Ectodermal cell (in vitro differentiated cells): ENCODE data around the gene KIAA1210.
"Not testable (repeated sequence)": the region's sequence is repeated elsewhere in the genome, so short reads cannot be mapped to it uniquely, and the experiment has no call there.

Experiments
- H3K27ac ChIP-seq: 2 replicates; pipeline ENCODE4 v1.7.0; 2013; ENCODE audit warnings: mild to moderate bottlenecking, low read depth, low read length; ENCODE audit not compliant: insufficient read depth, poor library complexity, severe bottlenecking
- H3K27me3 ChIP-seq: 2 replicates; pipeline ENCODE4 v1.7.0; 2013; ENCODE audit warnings: mild to moderate bottlenecking, low read length; ENCODE audit not compliant: insufficient read depth, control insufficient read depth, poor library complexity, severe bottlenecking
- H3K36me3 ChIP-seq: one replicate; pipeline ENCODE4 v1.7.0; 2013; ENCODE audit warnings: low read length; ENCODE audit not compliant: control insufficient read depth, insufficient read depth
- H3K4me1 ChIP-seq: one replicate; pipeline ENCODE4 v1.7.0; 2013; ENCODE audit warnings: low read length; ENCODE audit not compliant: control insufficient read depth, insufficient read depth
- H3K4me3 ChIP-seq: 2 replicates; pipeline ENCODE4 v1.7.0; 2013; ENCODE audit warnings: low read depth, low read length, control low read depth; ENCODE audit not compliant: insufficient read depth
- H3K9me3 ChIP-seq: 2 replicates; pipeline ENCODE4 v1.7.0; 2013; ENCODE audit warnings: mild to moderate bottlenecking, low read length, moderate library complexity; ENCODE audit not compliant: control insufficient read depth
- WGBS, 2 experiments: methylation state at CpG; one replicate each; pipeline ENCODE4 v1.1.7; 2013; ENCODE audit warnings: missing lambda C conversion rate in 2 of 2; 5-methylcytosine and 5-hydroxymethylcytosine counted together

Gene KIAA1210

DNA sequence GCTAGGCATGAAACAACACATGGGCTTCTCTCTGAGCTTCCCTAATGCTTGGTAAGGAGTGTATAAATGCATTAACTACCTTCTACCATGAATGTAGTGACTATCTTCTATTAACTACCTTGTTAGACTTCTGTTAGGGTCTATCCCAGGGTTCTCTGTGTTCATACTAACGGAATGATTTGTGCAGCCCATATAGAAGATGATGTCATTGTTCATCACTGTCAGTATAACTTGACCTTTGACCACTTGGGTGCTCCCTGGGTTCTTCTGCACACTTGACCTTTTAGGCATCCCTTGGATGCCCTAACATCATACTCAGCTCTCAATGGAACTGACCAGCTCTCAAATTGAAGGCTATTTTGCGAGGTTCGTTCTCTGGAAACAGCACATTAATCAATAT is 85.6 kb downstream of the KIAA1210 start:
- Histone ChIP-seq H3K4me3 (no peak overlapping the region), H3K27ac (no peak overlapping the region), H3K4me1 (no peaks in the 10 kb centered on the region), H3K9me3 (no peaks in the 10 kb centered on the region), H3K36me3 (no peaks in the 10 kb centered on the region), H3K27me3 (no peaks in the 10 kb centered on the region)
- WGBS, 2 experiments: 93 to 98% methylated on average over 3 of the region's 3 CpGs

DNA sequence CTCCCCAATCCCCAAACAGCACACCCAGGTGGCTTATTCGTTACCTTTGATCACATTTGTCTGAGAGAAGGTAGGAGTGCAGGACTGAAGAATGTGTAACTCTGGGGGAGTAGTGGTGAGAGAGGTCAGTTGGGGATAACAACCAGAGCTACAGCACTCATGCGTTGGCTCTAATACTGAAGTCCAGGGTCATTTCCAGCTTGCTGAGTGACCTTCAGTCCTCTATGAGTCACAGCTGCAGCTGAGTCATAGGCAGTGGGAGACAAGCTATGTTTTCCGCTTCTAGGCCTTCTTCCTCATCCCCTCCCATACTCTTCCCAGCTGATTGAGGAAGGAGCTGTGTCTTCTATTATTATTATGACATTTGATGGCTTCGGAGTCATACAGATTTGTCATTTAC is 86.4 kb downstream of the KIAA1210 start:
- Histone ChIP-seq H3K36me3 (no peaks in the 10 kb centered on the region), H3K4me3 (no peak overlapping the region), H3K4me1 (no peaks in the 10 kb centered on the region), H3K27me3 (no peaks in the 10 kb centered on the region), H3K9me3 (no peaks in the 10 kb centered on the region), H3K27ac (no peak overlapping the region)
- 79 to 91% methylated on average over 1 to 3 of the region's 4 CpGs for WGBS, 2 experiments

GRCh38 chrX:119040432-119040831 is 87.2 kb downstream of the KIAA1210 start:
- Histone ChIP-seq H3K4me3 (no peak overlapping the region), H3K27me3 (no peaks in the 10 kb centered on the region), H3K9me3 (no peaks in the 10 kb centered on the region), H3K27ac (no peak overlapping the region), H3K4me1 (no peaks in the 10 kb centered on the region), H3K36me3 (no peaks in the 10 kb centered on the region)
- 71 to 77% methylated on average over 6 of the region's 6 CpGs for WGBS, 2 experiments

DNA sequence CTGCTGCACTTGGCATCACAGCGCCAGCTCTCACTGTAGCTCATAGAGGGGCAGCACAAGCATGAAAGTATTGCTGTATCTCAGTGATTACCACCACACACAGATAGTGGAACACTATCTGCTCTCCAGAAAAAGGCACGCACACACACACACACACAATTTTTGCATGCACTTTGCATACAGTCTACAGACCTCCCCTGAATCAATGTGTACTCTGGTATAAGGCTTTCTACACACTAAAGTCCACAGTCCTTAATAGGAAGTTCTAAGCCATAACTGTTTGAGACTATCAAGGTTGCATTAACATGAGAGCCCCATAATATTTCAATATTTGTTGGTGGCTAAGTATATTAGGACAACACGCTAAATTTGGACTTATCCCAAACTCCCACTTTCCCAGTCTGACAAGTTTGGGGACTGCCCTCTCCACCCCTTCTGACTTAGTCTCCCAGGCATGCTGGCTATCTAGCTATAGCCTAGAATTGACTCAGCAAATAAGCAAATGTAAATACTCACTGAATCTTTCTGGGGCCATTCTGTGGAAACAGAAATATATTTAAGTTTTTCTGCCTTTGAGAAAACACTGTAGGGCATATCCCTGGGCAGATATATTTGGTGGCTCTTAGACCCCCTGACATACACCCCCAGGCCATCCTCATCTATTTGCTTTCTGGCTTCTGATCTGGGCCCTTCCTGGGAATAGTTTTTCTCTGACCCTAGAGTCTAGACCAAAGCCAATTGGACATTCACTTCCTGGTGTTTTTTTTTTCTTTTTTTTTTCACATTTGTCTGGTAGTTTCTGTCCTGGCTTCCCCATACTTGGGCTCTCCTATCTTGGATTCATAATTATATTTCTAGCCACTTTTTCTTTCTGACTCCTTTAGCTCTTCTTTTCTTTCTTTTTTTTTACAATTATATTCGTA is 91.2 kb downstream of the KIAA1210 start:
- Histone ChIP-seq H3K36me3 (no peaks in the 10 kb centered on the region), H3K9me3 (no peaks in the 10 kb centered on the region), H3K4me3 (no peak overlapping the region), H3K27ac (no peak overlapping the region), H3K4me1 (no peaks in the 10 kb centered on the region), H3K27me3 (no peaks in the 10 kb centered on the region)
- WGBS, 2 experiments: 94 to 97% methylated on average over 3 of the region's 4 CpGs

DNA sequence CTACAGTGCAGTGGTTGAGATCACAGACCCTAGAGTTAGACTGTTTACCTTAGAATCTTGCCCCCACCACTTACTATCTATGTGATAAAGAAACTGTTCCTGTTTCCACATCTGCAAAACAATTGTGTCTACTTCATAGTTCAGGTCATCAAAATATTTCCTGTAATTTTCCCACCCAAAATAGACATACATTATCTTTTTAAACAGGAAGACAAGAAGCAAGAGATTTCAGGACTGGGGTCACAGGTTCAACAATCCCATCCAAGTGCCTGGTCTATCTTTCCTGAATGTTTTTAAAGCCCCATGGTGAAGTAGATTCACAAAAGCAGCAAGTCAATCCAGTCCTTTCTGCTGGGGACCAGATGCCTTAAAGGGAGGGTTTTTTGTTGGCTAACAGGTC is 96.6 kb downstream of the KIAA1210 start:
- no peak overlapping the region for H3K4me3 ChIP-seq
- H3K27me3 ChIP-seq: no peaks in the 10 kb centered on the region
- H3K4me1 ChIP-seq: no peaks in the 10 kb centered on the region
- no peaks in the 10 kb centered on the region for H3K36me3 ChIP-seq
- no peak overlapping the region for H3K27ac ChIP-seq
- H3K9me3 ChIP-seq: no peaks in the 10 kb centered on the region

- not testable (repeated sequence) for H3K27me3 ChIP-seq, H3K9me3 ChIP-seq, H3K36me3 ChIP-seq, H3K4me1 ChIP-seq, H3K27ac ChIP-seq, H3K4me3 ChIP-seq
- WGBS, 2 experiments: 96 to 99% methylated on average over 9 of the region's 10 CpGs
Observed at GRCh38 chrX:119029656-119030055, 98.0 kb downstream of the KIAA1210 start.

- Histone ChIP-seq H3K36me3 (no peaks in the 10 kb centered on the region), H3K4me1 (no peaks in the 10 kb centered on the region), H3K27me3 (no peaks in the 10 kb centered on the region), H3K9me3 (no peaks in the 10 kb centered on the region), H3K27ac (no peak overlapping the region), H3K4me3 (no peak overlapping the region)
- WGBS, 2 experiments: 75 to 100% methylated on average over 1 of the region's 1 CpG
Observed at GRCh38 chrX:119028733-119029330, 98.8 kb downstream of the KIAA1210 start.
